ENCODE measurements around the gene DISC1.

DISC1 gene

GRCh38 chr1:231983588-231984193 is 357.1 kb downstream of the DISC1 start:
- no peak overlapping the region for H3K27ac ChIP-seq (ENCODE audit: low read depth in 2 of 2, low read length in 2 of 2)
- H3K4me3 ChIP-seq (ENCODE audit: low read length in 2 of 2) = no peak overlapping the region
- no peaks in the 10 kb centered on the region for H3K36me3 ChIP-seq (ENCODE audit: control insufficient read depth in 2 of 2, insufficient read depth in 2 of 2, low read length in 2 of 2)
- H3K9ac ChIP-seq (ENCODE audit: low read depth in 1 of 2, low read length in 2 of 2) = no peak overlapping the region
- H3K27me3 ChIP-seq (ENCODE audit: control insufficient read depth in 2 of 2, insufficient read depth in 2 of 2, low read length in 2 of 2) = no peaks in the 10 kb centered on the region
- H3K9me3 ChIP-seq (ENCODE audit: control insufficient read depth in 2 of 2, low read length in 2 of 2) = no peaks in the 10 kb centered on the region
- H3K4me1 ChIP-seq (ENCODE audit: control insufficient read depth in 2 of 2, insufficient read depth in 2 of 2, low read length in 2 of 2) = no peaks in the 10 kb centered on the region

- Histone ChIP-seq H3K4me1 (ENCODE audit: control insufficient read depth in 2 of 2, insufficient read depth in 2 of 2, low read length in 2 of 2) (no peaks in the 10 kb centered on the region), H3K36me3 (ENCODE audit: control insufficient read depth in 2 of 2, insufficient read depth in 2 of 2, low read length in 2 of 2) (no peaks in the 10 kb centered on the region), H3K27me3 (ENCODE audit: control insufficient read depth in 2 of 2, insufficient read depth in 2 of 2, low read length in 2 of 2) (no peaks in the 10 kb centered on the region), H3K27ac (ENCODE audit: low read depth in 2 of 2, low read length in 2 of 2) (no peak overlapping the region), H3K9me3 (ENCODE audit: control insufficient read depth in 2 of 2, low read length in 2 of 2) (no peaks in the 10 kb centered on the region), H3K4me3 (ENCODE audit: low read length in 2 of 2) (no peak overlapping the region), H3K9ac (ENCODE audit: low read depth in 1 of 2, low read length in 2 of 2) (no peak overlapping the region)
Observed at GRCh38 chr1:231985296-231986023, 358.9 kb downstream of the DISC1 start.

DNA sequence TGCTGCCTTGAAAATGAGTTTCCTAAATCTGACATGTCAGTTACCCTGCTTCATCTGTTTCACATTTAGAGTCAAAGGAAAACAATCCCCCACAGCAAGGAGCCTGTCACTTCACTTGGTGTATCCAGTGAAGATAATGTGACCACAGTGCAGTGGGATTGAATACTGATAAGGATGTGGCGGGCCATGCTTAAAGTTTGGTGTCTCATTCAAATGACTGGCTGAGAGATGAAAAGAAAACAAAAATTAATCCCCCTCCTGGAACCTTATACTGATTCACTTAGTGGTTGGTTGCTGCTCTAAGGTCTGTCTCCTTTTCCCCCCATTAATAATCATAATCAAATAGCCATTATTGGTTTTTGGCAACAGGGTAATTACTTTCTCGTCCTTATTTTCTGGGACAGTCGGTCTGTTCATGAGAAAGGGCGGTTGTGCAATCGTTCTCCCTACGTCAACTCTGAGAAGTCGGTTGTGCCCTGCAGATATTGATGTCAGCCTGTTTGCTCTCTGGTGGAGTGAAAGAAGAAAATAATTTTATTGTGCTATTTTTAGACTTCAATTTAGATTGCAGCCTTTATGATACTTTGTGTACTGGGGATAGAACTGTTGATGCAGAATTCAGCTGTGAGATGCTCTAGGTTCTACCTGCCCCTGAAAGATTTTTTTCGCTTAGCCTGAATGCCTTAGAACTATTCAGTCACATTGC is 360.2 kb downstream of the DISC1 start:
- Histone ChIP-seq H3K36me3 (ENCODE audit: control insufficient read depth in 2 of 2, insufficient read depth in 2 of 2, low read length in 2 of 2) (no peaks in the 10 kb centered on the region), H3K4me1 (ENCODE audit: control insufficient read depth in 2 of 2, insufficient read depth in 2 of 2, low read length in 2 of 2) (no peaks in the 10 kb centered on the region), H3K27ac (ENCODE audit: low read depth in 2 of 2, low read length in 2 of 2) (no peak overlapping the region), H3K9ac (ENCODE audit: low read depth in 1 of 2, low read length in 2 of 2) (no peak overlapping the region), H3K4me3 (ENCODE audit: low read length in 2 of 2) (no peak overlapping the region), H3K9me3 (ENCODE audit: control insufficient read depth in 2 of 2, low read length in 2 of 2) (no peaks in the 10 kb centered on the region), H3K27me3 (ENCODE audit: control insufficient read depth in 2 of 2, insufficient read depth in 2 of 2, low read length in 2 of 2) (no peaks in the 10 kb centered on the region)

DNA sequence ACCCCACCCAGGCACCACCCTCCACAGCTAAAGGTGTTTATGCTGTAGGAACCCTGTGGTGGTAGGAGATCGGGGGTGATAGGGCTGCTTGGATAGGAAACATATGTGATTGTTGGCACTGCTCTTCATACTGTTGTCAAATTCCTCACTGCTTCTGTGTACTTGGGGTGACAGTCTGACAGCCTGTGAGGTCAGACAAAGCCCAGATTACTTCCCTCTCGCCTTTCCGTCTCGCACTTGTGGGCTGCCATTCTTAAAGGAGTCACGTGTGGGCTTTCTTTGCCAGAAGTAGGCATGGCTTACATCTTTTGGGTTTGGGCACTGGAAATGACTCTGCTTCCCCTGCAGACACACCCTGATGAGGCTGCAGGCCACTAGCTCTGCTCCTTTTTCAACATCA is 363.8 kb downstream of the DISC1 start:
- H3K4me3 ChIP-seq (ENCODE audit: low read length in 2 of 2) = no peak overlapping the region
- H3K4me1 ChIP-seq (ENCODE audit: control insufficient read depth in 2 of 2, insufficient read depth in 2 of 2, low read length in 2 of 2) = no peaks in the 10 kb centered on the region
- H3K27ac ChIP-seq (ENCODE audit: low read depth in 2 of 2, low read length in 2 of 2) = no peak overlapping the region
- H3K27me3 ChIP-seq (ENCODE audit: control insufficient read depth in 2 of 2, insufficient read depth in 2 of 2, low read length in 2 of 2) = no peaks in the 10 kb centered on the region
- no peak overlapping the region for H3K9ac ChIP-seq (ENCODE audit: low read depth in 1 of 2, low read length in 2 of 2)
- H3K36me3 ChIP-seq (ENCODE audit: control insufficient read depth in 2 of 2, insufficient read depth in 2 of 2, low read length in 2 of 2) = no peaks in the 10 kb centered on the region
- no peaks in the 10 kb centered on the region for H3K9me3 ChIP-seq (ENCODE audit: control insufficient read depth in 2 of 2, low read length in 2 of 2)

DNA sequence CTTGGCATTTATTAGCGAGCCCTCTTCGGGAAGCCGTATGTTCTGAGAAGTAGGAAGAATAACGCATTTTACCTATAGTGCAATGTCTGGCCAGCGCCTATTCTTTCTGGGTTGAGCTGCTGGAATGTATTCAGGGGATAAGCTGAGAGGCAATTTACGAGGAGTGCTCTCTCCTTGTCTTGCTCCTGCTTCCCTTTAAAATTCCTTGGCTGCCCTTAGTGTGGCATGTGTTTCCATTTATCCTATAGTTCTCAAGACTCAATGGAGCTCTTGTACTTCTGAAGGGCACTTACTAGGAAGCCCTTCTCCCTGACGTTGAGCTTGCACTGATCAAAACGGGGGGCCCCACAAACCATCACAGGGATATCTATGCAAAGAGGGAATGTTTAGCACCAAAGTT is 364.6 kb downstream of the DISC1 start:
- Histone ChIP-seq H3K9me3 (ENCODE audit: control insufficient read depth in 2 of 2, low read length in 2 of 2) (no peaks in the 10 kb centered on the region), H3K9ac (ENCODE audit: low read depth in 1 of 2, low read length in 2 of 2) (no peak overlapping the region), H3K4me1 (ENCODE audit: control insufficient read depth in 2 of 2, insufficient read depth in 2 of 2, low read length in 2 of 2) (no peaks in the 10 kb centered on the region), H3K27ac (ENCODE audit: low read depth in 2 of 2, low read length in 2 of 2) (no peak overlapping the region), H3K27me3 (ENCODE audit: control insufficient read depth in 2 of 2, insufficient read depth in 2 of 2, low read length in 2 of 2) (no peaks in the 10 kb centered on the region), H3K36me3 (ENCODE audit: control insufficient read depth in 2 of 2, insufficient read depth in 2 of 2, low read length in 2 of 2) (no peaks in the 10 kb centered on the region), H3K4me3 (ENCODE audit: low read length in 2 of 2) (no peak overlapping the region)

GRCh38 chr1:231993968-231994455 is 367.4 kb downstream of the DISC1 start:
- no peaks in the 10 kb centered on the region for H3K9me3 ChIP-seq (ENCODE audit: control insufficient read depth in 2 of 2, low read length in 2 of 2)
- H3K36me3 ChIP-seq (ENCODE audit: control insufficient read depth in 2 of 2, insufficient read depth in 2 of 2, low read length in 2 of 2) = no peaks in the 10 kb centered on the region
- no peak overlapping the region for H3K27ac ChIP-seq (ENCODE audit: low read depth in 2 of 2, low read length in 2 of 2)

GRCh38 chr1:231998791-231999190 is 372.2 kb downstream of the DISC1 start:
- Histone ChIP-seq H3K9ac (ENCODE audit: low read depth in 1 of 2, low read length in 2 of 2) (no peak overlapping the region), H3K4me3 (ENCODE audit: low read length in 2 of 2) (no peak overlapping the region), H3K27ac (ENCODE audit: low read depth in 2 of 2, low read length in 2 of 2) (no peak overlapping the region), H3K36me3 (ENCODE audit: control insufficient read depth in 2 of 2, insufficient read depth in 2 of 2, low read length in 2 of 2) (no peaks in the 10 kb centered on the region), H3K9me3 (ENCODE audit: control insufficient read depth in 2 of 2, low read length in 2 of 2) (no peaks in the 10 kb centered on the region), H3K27me3 (ENCODE audit: control insufficient read depth in 2 of 2, insufficient read depth in 2 of 2, low read length in 2 of 2) (no peaks in the 10 kb centered on the region), H3K4me1 (ENCODE audit: control insufficient read depth in 2 of 2, insufficient read depth in 2 of 2, low read length in 2 of 2) (no peaks in the 10 kb centered on the region)

More at GRCh38 chr1:231993968-231994455, 367.4 kb downstream of the DISC1 start:
- Histone ChIP-seq H3K9ac (ENCODE audit: low read depth in 1 of 2, low read length in 2 of 2) (no peak overlapping the region), H3K27me3 (ENCODE audit: control insufficient read depth in 2 of 2, insufficient read depth in 2 of 2, low read length in 2 of 2) (no peaks in the 10 kb centered on the region), H3K4me1 (ENCODE audit: control insufficient read depth in 2 of 2, insufficient read depth in 2 of 2, low read length in 2 of 2) (no peaks in the 10 kb centered on the region), H3K4me3 (ENCODE audit: low read length in 2 of 2) (no peak overlapping the region)

DNA sequence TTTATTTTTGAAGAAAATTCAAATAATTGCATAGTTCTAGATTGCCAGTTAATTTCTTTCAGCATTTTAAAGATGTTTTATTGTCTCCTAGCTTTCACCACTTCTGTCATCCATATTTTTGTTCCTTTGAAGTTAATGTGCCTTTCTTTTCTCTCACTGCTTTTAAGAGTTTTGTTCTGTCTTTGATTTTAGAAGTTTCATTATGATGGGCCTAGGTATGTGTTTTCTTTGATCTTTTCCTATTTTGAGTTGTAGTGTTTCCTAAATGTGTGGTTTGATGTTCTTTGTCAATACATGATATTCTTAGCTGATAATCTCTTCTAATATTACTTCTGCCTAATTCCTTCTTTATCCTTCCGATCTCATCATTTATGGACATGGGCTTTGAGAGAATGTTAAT is 378.7 kb downstream of the DISC1 start:
- H3K27ac ChIP-seq (ENCODE audit: low read depth in 2 of 2, low read length in 2 of 2) = no peak overlapping the region
- no peaks in the 10 kb centered on the region for H3K4me1 ChIP-seq (ENCODE audit: control insufficient read depth in 2 of 2, insufficient read depth in 2 of 2, low read length in 2 of 2)
- H3K36me3 ChIP-seq (ENCODE audit: control insufficient read depth in 2 of 2, insufficient read depth in 2 of 2, low read length in 2 of 2) = no peaks in the 10 kb centered on the region
- no peak overlapping the region for H3K9ac ChIP-seq (ENCODE audit: low read depth in 1 of 2, low read length in 2 of 2)
- H3K9me3 ChIP-seq (ENCODE audit: control insufficient read depth in 2 of 2, low read length in 2 of 2) = no peaks in the 10 kb centered on the region
- H3K27me3 ChIP-seq (ENCODE audit: control insufficient read depth in 2 of 2, insufficient read depth in 2 of 2, low read length in 2 of 2) = no peaks in the 10 kb centered on the region
- H3K4me3 ChIP-seq (ENCODE audit: low read length in 2 of 2) = no peak overlapping the region

- Histone ChIP-seq H3K9me3 (ENCODE audit: control insufficient read depth in 2 of 2, low read length in 2 of 2) (no peaks in the 10 kb centered on the region), H3K27ac (ENCODE audit: low read depth in 2 of 2, low read length in 2 of 2) (no peak overlapping the region), H3K9ac (ENCODE audit: low read depth in 1 of 2, low read length in 2 of 2) (no peak overlapping the region), H3K4me3 (ENCODE audit: low read length in 2 of 2) (no peak overlapping the region), H3K27me3 (ENCODE audit: control insufficient read depth in 2 of 2, insufficient read depth in 2 of 2, low read length in 2 of 2) (no peaks in the 10 kb centered on the region), H3K36me3 (ENCODE audit: control insufficient read depth in 2 of 2, insufficient read depth in 2 of 2, low read length in 2 of 2) (no peaks in the 10 kb centered on the region), H3K4me1 (ENCODE audit: control insufficient read depth in 2 of 2, insufficient read depth in 2 of 2, low read length in 2 of 2) (peaks cover 0 to 4% of the 10 kb centered on the region in 2 donors)
Observed at GRCh38 chr1:232009741-232010140, 383.2 kb downstream of the DISC1 start.

- Histone ChIP-seq H3K36me3 (ENCODE audit: control insufficient read depth in 2 of 2, insufficient read depth in 2 of 2, low read length in 2 of 2) (no peaks in the 10 kb centered on the region), H3K9me3 (ENCODE audit: control insufficient read depth in 2 of 2, low read length in 2 of 2) (no peaks in the 10 kb centered on the region), H3K4me1 (ENCODE audit: control insufficient read depth in 2 of 2, insufficient read depth in 2 of 2, low read length in 2 of 2) (peaks cover 0 to 4% of the 10 kb centered on the region in 2 donors), H3K27ac (ENCODE audit: low read depth in 2 of 2, low read length in 2 of 2) (no peak overlapping the region), H3K27me3 (ENCODE audit: control insufficient read depth in 2 of 2, insufficient read depth in 2 of 2, low read length in 2 of 2) (no peaks in the 10 kb centered on the region), H3K9ac (ENCODE audit: low read depth in 1 of 2, low read length in 2 of 2) (no peak overlapping the region), H3K4me3 (ENCODE audit: low read length in 2 of 2) (no peak overlapping the region)
Observed at GRCh38 chr1:232011961-232012360, 385.4 kb downstream of the DISC1 start.
